Sigmoid colon (tissue), 3 donors: ENCODE data around the gene TRIM63.

ENCODE experiments used
- CTCF ChIP-seq, 4 experiments: fragments of 450-650 bp in 3 of 4; fragments of 200-600 bp in 1 of 4; IDR thresholded peaks; one replicate each; pipeline ENCODE4 v1.5.1; 2016 to 2019; ENCODE audit warnings: antibody characterized with exemption in 4 of 4, mild to moderate bottlenecking in 3 of 4, moderate library complexity in 2 of 4
- POLR2A ChIP-seq, 2 donors: fragments of 450-650 bp; IDR thresholded peaks; one replicate each; pipeline ENCODE4 v1.6.1; 2016; ENCODE audit warnings: antibody characterized with exemption in 2 of 2, mild to moderate bottlenecking in 2 of 2, moderate library complexity in 2 of 2

GRCh38 chr1:26070963-26071342, 3.5 kb upstream of the TRIM63 start:
- no peak for TF ChIP-seq CTCF (IDR thresholded peaks at IDR 0.05)
- no peak for TF ChIP-seq POLR2A (IDR thresholded peaks at IDR 0.05)
